T-helper 17 cell (primary cell): ENCODE data around the gene UBE2U. TPM values are rescaled to one million over a fixed set of nuclear protein-coding genes. Genes with fewer than 3 reads are reported as not detected.
"Not testable (repeated sequence)": the region's sequence is repeated elsewhere in the genome, so short reads cannot be mapped to it uniquely, and the experiment has no call there.

Source experiments
- ATAC-seq: fragments of 150-1000 bp; cut with Tn5 transposase; 2 replicates; pipeline ENCODE4 v1.10.0; 2021; ENCODE audit warnings: mild to moderate bottlenecking, moderate library complexity
- DNase-seq, 3 donors: peaks; one replicate each; pipeline versions ENCODE4 v3.0.0 to v3.0.0-alpha.2; 2020 to 2021
- H3K9me3 ChIP-seq: one replicate; pipeline ENCODE4 v1.7.0; 2013; ENCODE audit warnings: low read length, mild to moderate bottlenecking; ENCODE audit not compliant: control insufficient read depth, poor library complexity, severe bottlenecking
- H3K27ac Mint-ChIP-seq: one replicate; pipeline ENCODE4 v1.8.0; 2022; ENCODE audit warnings: mild to moderate bottlenecking, moderate library complexity, mixed read lengths
- H3K27me3 Mint-ChIP-seq: one replicate; pipeline ENCODE4 v1.8.0; 2022; ENCODE audit warnings: mixed read lengths
- H3K36me3 Mint-ChIP-seq: one replicate; pipeline ENCODE4 v1.8.0; 2022; ENCODE audit warnings: low read depth, mixed read lengths
- H3K4me1 Mint-ChIP-seq: one replicate; pipeline ENCODE4 v1.8.0; 2022; ENCODE audit warnings: mild to moderate bottlenecking, mixed read lengths
- H3K4me3 Mint-ChIP-seq: one replicate; pipeline ENCODE4 v1.8.0; 2022; ENCODE audit warnings: mild to moderate bottlenecking, moderate library complexity, mixed read lengths
- total RNA-seq, 4 donors: library from RNA in 2 of 4; stranded (reverse) in 2 of 4; gene quantifications; one replicate each; pipeline ENCODE4 v1.2.3 and lab custom pipeline; 2022 to 2026

The UBE2U gene
- total RNA-seq, 2 donors from 2014 or later, result not detected

DNA sequence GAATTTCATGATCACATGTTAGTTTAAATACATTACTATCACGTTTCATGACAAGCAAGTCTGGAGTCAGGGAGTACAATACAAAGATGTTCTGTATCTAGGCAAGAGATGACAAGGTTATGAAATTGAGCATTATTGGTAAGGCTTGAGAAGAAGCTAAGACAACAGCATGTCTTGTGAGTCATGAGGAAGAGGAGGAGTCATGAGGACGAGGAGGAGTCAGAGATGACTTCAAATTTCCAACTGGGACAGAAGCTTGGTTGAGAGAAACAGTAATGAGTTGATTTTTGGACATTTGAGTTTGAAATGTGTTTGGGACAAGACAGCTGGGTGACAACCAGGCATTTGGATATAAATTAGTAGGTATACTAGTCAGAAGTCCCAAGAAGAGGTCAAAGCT lies 4.3 kb upstream of the UBE2U start:
- no peak for DNase-seq
- H3K9me3 ChIP-seq, result no peaks in the 10 kb centered on the region
- Mint-ChIP-seq H3K4me3 (no peak overlapping the region), H3K4me1 (no peaks in the 10 kb centered on the region), H3K27ac (no peak overlapping the region), H3K27me3 (no peaks in the 10 kb centered on the region), H3K36me3 (no peaks in the 10 kb centered on the region)
- ATAC-seq, result no peak

DNA sequence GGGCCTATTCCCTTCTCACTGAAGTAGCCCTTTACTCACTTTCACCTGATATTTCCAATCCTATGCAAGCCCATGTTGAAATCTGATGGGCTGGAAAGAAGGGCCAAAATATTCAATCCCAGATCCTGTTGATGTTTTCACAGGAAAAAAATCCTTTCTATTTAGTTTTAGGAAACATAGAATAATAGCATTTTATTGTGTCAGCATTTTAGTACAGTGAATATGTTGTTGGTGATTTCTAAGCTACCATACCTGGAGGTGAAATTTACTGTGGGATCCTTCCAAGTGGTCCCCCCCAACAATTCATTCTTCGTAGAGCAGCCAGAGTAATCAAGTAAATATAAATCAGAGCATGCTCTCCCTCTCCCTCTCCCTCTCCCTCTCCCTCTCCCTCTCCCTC lies 3.4 kb upstream of the UBE2U start:
- no peak overlapping the region for H3K27ac Mint-ChIP-seq

DNA sequence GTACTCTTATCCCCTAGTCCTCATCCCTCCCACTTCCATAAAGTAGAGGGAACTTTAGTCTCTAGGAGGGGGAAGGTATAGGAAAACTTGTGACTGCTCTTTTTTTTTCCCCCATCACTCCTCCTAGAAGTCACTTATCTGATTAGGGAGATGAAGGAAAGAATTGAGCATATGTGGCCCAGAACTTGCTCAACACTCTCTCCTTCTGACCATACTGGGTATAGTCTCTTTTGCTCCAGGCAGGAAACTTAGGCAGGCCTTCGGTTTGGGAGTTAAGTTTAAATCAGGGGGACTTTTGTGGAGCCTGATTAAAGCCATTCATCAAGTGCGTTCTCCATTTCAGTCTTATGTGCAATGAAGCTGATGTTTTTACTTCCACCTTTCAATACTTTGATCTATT lies 5.8 kb downstream of the UBE2U start:
- DNase-seq (no peak), ATAC-seq (no peak)
- Mint-ChIP-seq H3K27ac (no peak overlapping the region), H3K27me3 (peaks cover 28% of the 10 kb centered on the region), H3K4me1 (peaks cover 2% of the 10 kb centered on the region), H3K36me3 (peaks cover 3% of the 10 kb centered on the region), H3K4me3 (no peak overlapping the region)
- no peaks in the 10 kb centered on the region for H3K9me3 ChIP-seq

More for the DNA sequence above, 3.4 kb upstream of the UBE2U start:
- ATAC-seq (no peak), DNase-seq (no peak)
- Mint-ChIP-seq H3K27me3 (peaks cover 5% of the 10 kb centered on the region), H3K4me1 (no peaks in the 10 kb centered on the region), H3K36me3 (no peaks in the 10 kb centered on the region), H3K4me3 (no peak overlapping the region)
- H3K9me3 ChIP-seq, result no peaks in the 10 kb centered on the region

DNA sequence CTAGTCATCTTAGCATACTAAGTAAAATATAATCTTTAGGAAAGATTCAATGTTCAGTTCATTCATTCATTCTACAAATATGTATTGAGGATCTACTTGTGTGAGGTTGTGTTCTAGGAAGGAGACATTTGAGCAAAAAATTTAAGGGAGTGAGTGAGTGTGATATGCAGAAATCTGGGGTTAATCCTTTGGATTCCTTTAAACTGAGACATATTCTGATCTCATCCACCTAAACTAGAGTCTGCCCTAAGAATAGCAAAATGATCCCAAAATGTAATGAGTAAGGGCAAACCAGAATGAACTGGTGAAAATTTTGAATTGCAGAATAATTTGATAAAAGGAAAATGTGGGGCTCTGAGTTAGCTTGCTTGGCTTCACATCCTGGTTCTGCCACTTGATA lies 8.6 kb downstream of the UBE2U start:
- Mint-ChIP-seq H3K27me3 (peaks cover 32% of the 10 kb centered on the region), H3K27ac (no peak overlapping the region), H3K4me1 (no peaks in the 10 kb centered on the region), H3K36me3 (no peaks in the 10 kb centered on the region), H3K4me3 (no peak overlapping the region)
- ATAC-seq, result no peak
- H3K9me3 ChIP-seq, result no peaks in the 10 kb centered on the region
- no peak for DNase-seq

DNA sequence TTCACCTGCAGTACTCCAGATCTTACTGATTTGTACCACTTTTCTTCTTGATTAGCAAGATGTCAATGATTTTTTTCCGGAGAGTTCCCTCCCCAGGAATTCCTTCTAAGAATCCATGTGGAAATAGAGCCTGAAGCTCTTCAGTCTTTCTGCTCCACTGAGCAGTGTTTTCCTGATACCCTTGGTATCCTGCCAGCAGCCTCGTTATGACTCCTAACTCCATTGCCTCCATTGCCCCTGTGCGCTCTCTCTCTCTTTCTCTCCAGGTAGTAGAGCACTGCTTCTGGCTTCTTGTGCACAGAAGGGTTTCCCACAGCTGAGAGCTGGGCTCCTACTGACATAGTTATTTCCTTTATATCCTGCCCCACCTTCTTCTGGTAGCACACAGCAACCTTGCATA lies 12.2 kb downstream of the UBE2U start:
- H3K27ac Mint-ChIP-seq, result no peak overlapping the region
- no peaks in the 10 kb centered on the region for H3K4me1 Mint-ChIP-seq
- no peaks in the 10 kb centered on the region for H3K36me3 Mint-ChIP-seq
- peaks cover 44% of the 10 kb centered on the region for H3K27me3 Mint-ChIP-seq
- no peak overlapping the region for H3K4me3 Mint-ChIP-seq
- ATAC-seq (no peak), DNase-seq (no peak)
- H3K9me3 ChIP-seq, result no peaks in the 10 kb centered on the region

DNA sequence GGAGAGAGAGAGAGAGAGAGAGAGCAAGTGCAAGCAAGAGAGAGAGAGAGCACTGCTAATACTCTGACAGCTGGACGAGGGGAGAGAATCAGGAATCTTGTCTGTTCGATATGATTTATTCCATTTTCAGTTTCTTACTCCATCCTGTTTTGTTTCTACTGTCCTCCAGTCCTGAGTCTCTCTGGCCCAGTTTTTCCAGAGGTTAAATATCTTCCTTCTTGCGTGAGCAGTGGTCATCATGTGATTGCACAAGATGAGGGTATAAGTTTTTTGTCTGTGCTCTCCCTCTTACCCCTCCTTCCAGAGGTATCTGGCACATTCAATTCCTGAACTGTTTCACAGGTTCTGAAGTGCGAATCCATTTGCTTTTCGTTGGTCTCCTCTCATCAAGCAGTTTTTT lies 16.8 kb downstream of the UBE2U start:
- Mint-ChIP-seq H3K4me1 (peaks cover 7% of the 10 kb centered on the region), H3K27ac (no peak overlapping the region), H3K27me3 (peaks cover 40% of the 10 kb centered on the region), H3K4me3 (no peak overlapping the region), H3K36me3 (no peaks in the 10 kb centered on the region)
- H3K9me3 ChIP-seq, result no peaks in the 10 kb centered on the region
- DNase-seq, result no peak
- no peak for ATAC-seq

DNA sequence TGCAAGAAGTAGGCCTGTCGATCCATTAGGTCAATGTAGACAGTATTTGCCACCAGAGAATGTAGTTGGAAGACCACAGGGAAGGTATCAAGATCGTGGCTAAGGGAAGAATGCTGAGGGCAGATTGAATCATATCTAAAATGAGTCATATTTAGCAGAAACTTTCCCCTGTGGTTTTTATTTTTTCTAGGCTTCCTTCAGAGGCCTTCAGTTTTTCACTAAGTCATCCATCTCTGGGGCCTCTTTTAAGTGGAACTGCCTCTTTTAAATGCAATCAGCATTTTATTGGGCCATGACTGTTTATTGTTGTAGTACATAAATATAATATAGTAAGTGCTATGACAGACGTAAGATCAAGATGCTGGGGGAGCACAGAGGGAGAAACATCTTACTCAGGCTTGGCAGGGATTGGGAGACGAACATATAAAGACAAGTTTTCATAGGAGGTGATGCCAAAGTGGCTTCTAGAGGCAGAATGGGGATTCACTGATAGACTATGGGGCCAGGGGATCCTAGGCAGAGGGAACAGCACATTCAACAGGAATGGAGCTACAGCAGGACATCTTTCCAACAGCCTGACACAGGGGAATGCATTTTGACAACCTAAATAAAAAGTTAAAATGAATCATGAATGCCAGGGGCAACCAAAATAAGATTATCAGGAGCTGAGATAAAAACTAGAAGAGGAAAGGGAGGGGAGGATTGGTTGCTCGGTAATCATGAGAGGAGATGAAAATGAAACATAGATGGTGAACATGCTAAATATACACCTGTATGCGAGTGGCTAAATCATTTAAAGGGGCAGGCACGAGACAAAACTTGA lies 20.1 kb downstream of the UBE2U start:
- Mint-ChIP-seq H3K4me3 (no peak overlapping the region), H3K27ac (no peak overlapping the region), H3K27me3 (peaks cover 36% of the 10 kb centered on the region), H3K4me1 (peaks cover 7% of the 10 kb centered on the region), H3K36me3 (no peaks in the 10 kb centered on the region)
- no peak for DNase-seq
- no peak for ATAC-seq
- no peaks in the 10 kb centered on the region for H3K9me3 ChIP-seq

DNA sequence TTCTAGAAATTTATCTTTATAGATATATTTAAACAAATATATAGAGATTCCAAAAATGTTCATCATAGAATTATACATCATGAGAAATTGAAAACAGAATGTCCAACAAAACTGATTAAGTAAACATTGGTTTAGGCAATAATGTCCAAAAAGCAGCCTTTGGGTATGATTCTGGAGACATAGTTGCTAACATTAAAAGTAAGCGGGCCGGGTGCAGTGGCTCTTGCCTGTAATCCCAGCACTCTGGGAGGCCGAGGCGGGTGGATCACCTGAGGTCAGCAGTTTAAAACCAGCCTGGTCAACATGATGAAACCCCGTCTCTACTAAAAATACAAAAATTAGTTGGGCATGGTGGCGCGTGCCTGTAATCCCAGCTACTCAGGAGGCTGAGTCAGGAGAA lies 20.8 kb downstream of the UBE2U start:
- H3K27me3 Mint-ChIP-seq, result peaks cover 29% of the 10 kb centered on the region
- not testable (repeated sequence) for DNase-seq, H3K36me3 Mint-ChIP-seq, H3K9me3 ChIP-seq, H3K4me1 Mint-ChIP-seq, H3K27ac Mint-ChIP-seq, ATAC-seq, H3K4me3 Mint-ChIP-seq

DNA sequence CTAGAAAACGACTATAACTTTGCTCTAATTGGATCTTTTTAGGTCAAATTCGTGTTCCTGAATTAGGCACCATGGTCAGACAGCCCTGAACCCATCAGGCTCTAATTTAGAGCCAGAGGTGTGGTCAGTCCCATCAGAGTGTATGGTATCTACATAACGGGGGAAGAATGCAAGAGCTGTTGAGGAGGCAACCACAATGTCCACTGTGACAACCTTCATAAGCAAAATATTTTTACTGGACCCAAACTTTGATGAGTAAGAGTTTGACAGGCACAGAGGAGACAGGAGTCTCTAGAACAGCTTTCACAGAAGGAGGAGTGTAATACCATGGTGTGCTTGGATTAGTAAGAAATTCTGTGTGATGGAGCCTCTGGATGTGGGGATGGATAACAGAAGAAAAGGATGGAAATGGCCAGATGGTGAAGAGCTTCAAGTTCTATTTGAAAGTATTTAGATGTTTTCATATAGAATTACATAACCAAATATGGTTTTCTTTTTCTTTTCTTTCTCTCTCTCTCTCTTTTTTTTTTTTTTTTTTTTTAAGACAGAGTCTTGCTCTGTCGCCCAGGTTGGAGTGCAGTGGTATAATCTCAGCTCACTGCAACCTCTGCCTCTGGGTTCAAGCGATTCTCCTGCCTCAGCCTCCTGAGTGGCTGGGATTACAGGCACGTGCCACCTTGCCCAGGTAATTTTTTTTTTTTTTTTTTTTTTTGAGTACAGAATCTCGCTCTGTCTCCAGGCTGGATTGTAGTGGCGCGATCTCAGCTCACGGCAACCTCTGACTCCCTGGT lies 24.9 kb downstream of the UBE2U start:
- Mint-ChIP-seq H3K27me3 (peaks cover 32% of the 10 kb centered on the region), H3K4me3 (no peak overlapping the region), H3K36me3 (no peaks in the 10 kb centered on the region), H3K27ac (no peak overlapping the region), H3K4me1 (peaks cover 5% of the 10 kb centered on the region)
- no peak for ATAC-seq
- no peak for DNase-seq
- no peaks in the 10 kb centered on the region for H3K9me3 ChIP-seq

DNA sequence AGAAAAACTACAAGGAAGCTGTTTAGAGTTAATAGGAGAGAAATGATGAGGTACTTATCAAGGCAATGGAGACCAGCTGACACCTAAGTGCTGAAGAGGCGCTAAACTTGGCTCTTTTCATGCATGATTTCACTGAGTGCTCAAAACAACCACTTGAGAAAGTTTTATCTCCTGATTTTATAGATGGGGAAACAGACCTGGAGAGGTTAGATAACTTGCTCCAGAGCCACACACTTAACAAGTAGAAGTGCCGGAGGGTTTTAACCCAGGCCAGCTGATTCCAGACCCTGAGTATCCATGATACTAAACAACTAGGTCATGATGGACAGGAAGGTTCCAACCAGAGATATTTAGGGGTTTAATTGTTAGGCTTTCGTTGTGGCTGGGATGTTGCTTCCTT lies 25.9 kb downstream of the UBE2U start:
- H3K27me3 Mint-ChIP-seq, result peaks cover 41% of the 10 kb centered on the region
- H3K36me3 Mint-ChIP-seq, result peaks cover 3% of the 10 kb centered on the region

DNA sequence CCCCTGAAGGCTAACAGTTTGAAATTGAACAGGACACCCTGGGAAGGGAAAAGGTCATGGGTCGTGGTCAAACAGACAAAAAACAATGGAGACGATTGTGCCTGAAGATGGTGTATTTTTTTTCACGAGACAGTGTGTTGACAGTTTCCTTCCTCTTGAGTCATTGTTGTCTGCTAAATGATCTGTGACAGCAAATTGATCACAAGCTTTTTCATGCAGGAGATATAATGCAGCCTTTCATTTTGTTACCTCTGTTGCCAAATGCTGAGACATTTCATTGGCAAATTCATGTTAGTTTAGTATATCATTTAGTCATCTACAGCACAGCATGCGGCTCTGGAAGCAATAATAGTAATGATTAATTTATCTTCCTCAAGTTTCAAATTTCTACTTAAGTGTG lies 27.7 kb downstream of the UBE2U start:
- Mint-ChIP-seq H3K4me1 (no peaks in the 10 kb centered on the region), H3K27ac (no peak overlapping the region), H3K27me3 (peaks cover 44% of the 10 kb centered on the region), H3K36me3 (peaks cover 3% of the 10 kb centered on the region), H3K4me3 (no peak overlapping the region)
- H3K9me3 ChIP-seq, result no peaks in the 10 kb centered on the region
- no peak for ATAC-seq
- DNase-seq, result no peak

More for the DNA sequence above, 25.9 kb downstream of the UBE2U start:
- Mint-ChIP-seq H3K27ac (no peak overlapping the region), H3K4me3 (no peak overlapping the region), H3K4me1 (no peaks in the 10 kb centered on the region)
- DNase-seq (no peak), ATAC-seq (no peak)
- no peaks in the 10 kb centered on the region for H3K9me3 ChIP-seq

DNA sequence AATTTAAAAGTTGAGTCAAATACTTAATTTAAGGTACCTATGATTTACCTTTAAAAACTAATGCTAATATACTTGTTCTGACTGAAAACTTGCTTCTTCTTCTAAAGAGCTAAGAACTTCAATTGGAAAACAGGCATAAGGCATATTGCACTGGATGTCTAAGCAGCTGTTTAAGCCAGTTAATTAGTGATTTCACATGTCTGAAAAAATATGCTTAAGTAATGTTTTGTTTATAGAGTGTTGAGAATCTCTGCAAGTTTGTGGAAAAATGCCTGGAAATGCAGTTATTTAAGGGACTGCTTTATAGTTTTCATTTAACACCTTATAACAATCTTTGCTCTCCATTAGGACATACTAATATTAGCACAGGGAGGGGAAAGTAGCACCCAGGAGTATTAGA lies 28.2 kb downstream of the UBE2U start:
- ATAC-seq (no peak), DNase-seq (no peak)
- Mint-ChIP-seq H3K27ac (no peak overlapping the region), H3K4me3 (no peak overlapping the region), H3K4me1 (no peaks in the 10 kb centered on the region), H3K27me3 (peaks cover 45% of the 10 kb centered on the region), H3K36me3 (peaks cover 3% of the 10 kb centered on the region)
- H3K9me3 ChIP-seq, result no peaks in the 10 kb centered on the region

DNA sequence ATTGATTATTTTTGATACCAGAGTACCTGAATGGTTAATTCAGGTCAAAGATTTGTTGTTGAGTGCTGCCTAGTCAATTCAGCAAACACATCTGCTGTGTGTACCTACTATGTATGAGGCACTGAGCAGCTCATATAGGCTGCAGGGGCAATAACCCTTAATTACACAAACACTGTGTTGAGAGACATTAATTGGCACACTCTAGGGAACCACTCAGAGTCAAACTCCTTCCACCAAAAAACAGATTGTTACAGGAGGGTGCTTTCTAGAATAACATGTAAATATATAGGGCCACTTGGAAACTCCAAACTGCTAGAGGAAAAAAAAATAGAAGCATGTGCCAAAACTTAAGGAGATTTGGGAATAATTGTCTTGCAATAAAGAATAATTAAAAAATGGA lies 31.3 kb downstream of the UBE2U start:
- no peaks in the 10 kb centered on the region for H3K4me1 Mint-ChIP-seq
- no peaks in the 10 kb centered on the region for H3K9me3 ChIP-seq
- peaks cover 3% of the 10 kb centered on the region for H3K36me3 Mint-ChIP-seq
- peaks cover 58% of the 10 kb centered on the region for H3K27me3 Mint-ChIP-seq
- ATAC-seq, result no peak
- H3K4me3 Mint-ChIP-seq, result no peak overlapping the region
- DNase-seq, result no peak
- no peak overlapping the region for H3K27ac Mint-ChIP-seq
